Measurements from ENCODE around the gene NRG2.

DNA sequence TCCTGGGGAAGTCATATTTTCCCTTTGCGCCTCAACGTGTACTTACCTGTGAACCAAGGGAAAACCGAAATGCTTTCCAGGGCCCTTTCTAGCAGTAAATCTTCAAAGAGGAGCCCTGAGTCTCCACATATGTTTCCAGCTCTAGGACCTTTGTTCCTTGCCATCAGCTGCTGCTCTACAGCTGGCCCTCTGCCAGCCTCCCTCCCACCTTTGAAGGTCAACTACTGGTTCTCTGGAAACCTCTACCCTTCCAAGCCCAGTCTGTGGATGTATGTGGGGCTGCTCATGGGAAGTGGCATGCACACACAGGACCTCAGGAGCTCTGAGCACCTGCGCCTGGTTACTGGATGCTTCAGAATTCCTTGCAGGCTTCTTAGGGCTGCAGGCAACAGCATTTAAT, 130.3 kb downstream of the NRG2 start:
- TF ChIP-seq REST (IDR thresholded peaks at IDR 0.05; ENCODE audit: insufficient read depth in 1 of 2, low read depth in 2 of 2, low read length in 2 of 2): no peak
- TF ChIP-seq POLR2AphosphoS5 (IDR thresholded peaks at IDR 0.05; ENCODE audit: low read depth, low read length): no peak
- TF ChIP-seq SIN3A (IDR thresholded peaks at IDR 0.05; ENCODE audit: borderline replicate concordance, insufficient read depth, low read length): no peak
- TF ChIP-seq TAF1 (IDR thresholded peaks at IDR 0.05; ENCODE audit: borderline replicate concordance, insufficient read depth, low read length): no peak

Measured in PFSK-1 (cell line).